Measurements from ENCODE around the gene NBAS. TPM values are rescaled to one million over a fixed set of nuclear protein-coding genes. Genes with fewer than 3 reads are reported as not detected.

NBAS gene
- total and polyA plus RNA-seq, 2 of the 13 experiments (the other 11 are each of a cell fraction or from before 2014, with no cell fraction given) = 33.6 to 58.7 TPM

GRCh38 chr2:15168116-15168515 lies 393.0 kb downstream of the NBAS start:
- in situ Hi-C loops (cut with HindIII; ENCODE audit: extremely low pct_ligation_motif_present, low pct_unique_long_range_greater_than_20kb) (no loop called here), intact Hi-C loops (cut with micrococcal nuclease; ENCODE audit: unreplicated experiment) (no loop called here)
- H3K4me1 ChIP-seq (ENCODE audit: insufficient read depth, low read length) = peaks cover 30% of the 10 kb centered on the region
- DNase-seq (ENCODE audit: low spot score) (peak; percentile 27), FAIRE-seq (no peak), ATAC-seq (no peak)
- no peak overlapping the region for H3K4me3 ChIP-seq (replicated peaks in 1 of 3; ENCODE audit: insufficient read depth in 1 of 3, low read depth in 2 of 3, low read length in 3 of 3)
- H4K20me1 ChIP-seq (ENCODE audit: insufficient read depth, low read length) = no peaks in the 10 kb centered on the region
- ChIA-PET POLR2A (no interaction called here), CTCF (ENCODE audit: low intra/inter-chr PET ratio, low total read pairs) (no interaction called here)
- H3K36me3 ChIP-seq (replicated peaks in 1 of 2; ENCODE audit: control insufficient read depth in 1 of 2, insufficient read depth in 2 of 2, low read length in 2 of 2) = no peaks in the 10 kb centered on the region
- H3K9ac ChIP-seq (ENCODE audit: insufficient read depth, low read depth, low read length) = no peak overlapping the region
- H3K27me3 ChIP-seq (ENCODE audit: control insufficient read depth in 1 of 2, insufficient read depth in 2 of 2, low read length in 2 of 2) = no peaks in the 10 kb centered on the region
- no TSS peak for BruUV-seq (replicated peaks)
- WGBS (ENCODE audit: low lambda C conversion rate) = 85% methylated on average over 6 of the region's 6 CpGs
- H3K27ac ChIP-seq (ENCODE audit: extremely low read length, insufficient read depth, low read length) = no peak overlapping the region
- H3K4me2 ChIP-seq (ENCODE audit: low read depth, low read length) = no peak overlapping the region
- H3K9me3 ChIP-seq (ENCODE audit: low read length) = no peaks in the 10 kb centered on the region
- H2AFZ ChIP-seq (ENCODE audit: low read length) = no peak overlapping the region
- no peaks in the 10 kb centered on the region for H3K79me2 ChIP-seq (ENCODE audit: insufficient read depth, low read length)
- TF ChIP-seq ZNF101 (CRISPR knock-in tag; IDR thresholded peaks at IDR 0.05; ENCODE audit: borderline replicate concordance, low read depth) (no peak), ESRRA (CRISPR knock-in tag; IDR thresholded peaks at IDR 0.05; ENCODE audit: low read depth) (no peak), NFE2L2 (IDR thresholded peaks at IDR 0.05; ENCODE audit: low read length) (no peak), SOX5 (CRISPR knock-in tag; IDR thresholded peaks at IDR 0.05; ENCODE audit: borderline replicate concordance) (peak; percentile 62; the same call in 1 of the 2 replicates), RARA (CRISPR knock-in tag; IDR thresholded peaks at IDR 0.05) (peak; percentile 60), FOXA3 (CRISPR knock-in tag; IDR thresholded peaks at IDR 0.05) (peak; percentile 59; the same call in 1 of the 2 replicates), ZNF335 (CRISPR knock-in tag; IDR thresholded peaks at IDR 0.05) (no peak), SOX13 (IDR thresholded peaks at IDR 0.05) (no peak), SOX13 (CRISPR knock-in tag; conservative IDR thresholded peaks at IDR 0.05 in 1 of 2, IDR thresholded peaks at IDR 0.05 in 1 of 2) (peak in 1 of 2 experiments; percentile 52; a peak in 1 of 4 replicates), DMTF1 (CRISPR knock-in tag; IDR thresholded peaks at IDR 0.05) (no peak), REXO4 (CRISPR knock-in tag; IDR thresholded peaks at IDR 0.05; ENCODE audit: borderline replicate concordance) (no peak), ZNF317 (CRISPR knock-in tag; IDR thresholded peaks at IDR 0.05) (no peak), PLSCR1 (CRISPR knock-in tag; IDR thresholded peaks at IDR 0.05; ENCODE audit: borderline replicate concordance) (no peak), E2F1 (CRISPR knock-in tag; IDR thresholded peaks at IDR 0.05) (no peak), NR2F6 (IDR thresholded peaks at IDR 0.05) (no peak), NR2F6 (CRISPR knock-in tag; IDR thresholded peaks at IDR 0.05) (0 out of 2 replicates have a peak, but pooled peaks have one; percentile 20), CREBL2 (CRISPR knock-in tag; IDR thresholded peaks at IDR 0.05; ENCODE audit: borderline replicate concordance) (no peak), MIER3 (CRISPR knock-in tag; IDR thresholded peaks at IDR 0.05; ENCODE audit: borderline replicate concordance) (no peak), PAX8 (CRISPR knock-in tag; IDR thresholded peaks at IDR 0.05; ENCODE audit: borderline replicate concordance) (no peak), ELF3 (CRISPR knock-in tag; IDR thresholded peaks at IDR 0.05) (0 out of 2 replicates have a peak, but pooled peaks have one; percentile 13), NFE2 (CRISPR knock-in tag; IDR thresholded peaks at IDR 0.05) (no peak), CEBPG (CRISPR knock-in tag; IDR thresholded peaks at IDR 0.05) (0 out of 2 replicates have a peak, but pooled peaks have one; percentile 28), NR2F1 (CRISPR knock-in tag; IDR thresholded peaks at IDR 0.05) (no peak), NCOA5 (CRISPR knock-in tag; IDR thresholded peaks at IDR 0.05) (no peak), ATM (IDR thresholded peaks at IDR 0.05; ENCODE audit: borderline replicate concordance) (no peak)

Data from HepG2 (cell line).